ENCODE results near the gene TMEM138. TPM values are rescaled to one million over a fixed set of nuclear protein-coding genes. Genes with fewer than 3 reads are reported as not detected.
A peak's percentile ranks its signal among the peaks of the same experiment; 100 is the strongest.
"Not testable (repeated sequence)": the region's sequence is repeated elsewhere in the genome, so short reads cannot be mapped to it uniquely, and the experiment has no call there.

TMEM138 gene
- total and polyA plus RNA-seq, 2 experiments from 2014 or later = 19.0 to 50.2 TPM

- in situ Hi-C loops (cut with MboI) = no loop called here
- H3K9me3 ChIP-seq (ENCODE audit: low read depth) = no peaks in the 10 kb centered on the region
- DNase-seq = peak; percentile 80
- H3K4me1 ChIP-seq (ENCODE audit: insufficient read depth) = peaks cover 26% of the 10 kb centered on the region
- H3K27me3 ChIP-seq (replicated peaks; ENCODE audit: insufficient read depth) = no peaks in the 10 kb centered on the region
- H4K20me1 ChIP-seq (ENCODE audit: insufficient read depth) = no peaks in the 10 kb centered on the region
- TF ChIP-seq EZH2 (IDR thresholded peaks at IDR 0.05; ENCODE audit: insufficient read depth, poor library complexity, severe bottlenecking) (no peak), EZH2phosphoT487 (IDR thresholded peaks at IDR 0.05; ENCODE audit: insufficient read depth, low read depth) (no peak)
- H3F3A ChIP-seq (ENCODE audit: insufficient read depth) = peaks cover 40% of the 10 kb centered on the region
- H3K4me3 ChIP-seq = no peak overlapping the region
- peaks cover 14% of the 10 kb centered on the region; the same call in 1 of the 2 replicates for H3K36me3 ChIP-seq (ENCODE audit: low read depth)
- WGBS, 2 experiments (ENCODE audit: low coverage in 1 of 2, low lambda C conversion rate in 2 of 2, missing lambda C conversion rate in 2 of 2) = 65 to 68% methylated on average over 6 of the region's 6 CpGs
- H3K9me2 ChIP-seq (ENCODE audit: insufficient read depth) = no peaks in the 10 kb centered on the region
- H3K9ac ChIP-seq = peak overlapping the region; percentile 62
- H2AFZ ChIP-seq = no peak overlapping the region
- H3K4me2 ChIP-seq (ENCODE audit: unreplicated experiment) = peak overlapping the region; percentile 73
- H3K79me2 ChIP-seq (ENCODE audit: insufficient read depth) = no peaks in the 10 kb centered on the region
- H3K27ac ChIP-seq = peak overlapping the region; percentile 92
Measured at GRCh38 chr11:61377461-61378160, 15.4 kb downstream of the TMEM138 start.

- DNase-seq = peak; percentile 99
- Histone ChIP-seq H3K27me3 (replicated peaks; ENCODE audit: insufficient read depth) (no peaks in the 10 kb centered on the region), H3K27ac (peak overlapping the region; percentile 92), H2AFZ (peak overlapping the region; percentile 27), H3K4me3 (peak overlapping the region; percentile 45), H3K4me2 (ENCODE audit: unreplicated experiment) (peak overlapping the region; percentile 74), H3K4me1 (ENCODE audit: insufficient read depth) (peaks cover 26% of the 10 kb centered on the region), H3K36me3 (ENCODE audit: low read depth) (peaks cover 7% of the 10 kb centered on the region; the same call in 1 of the 2 replicates), H3K79me2 (ENCODE audit: insufficient read depth) (no peaks in the 10 kb centered on the region), H3K9ac (peak overlapping the region; percentile 68), H3K9me3 (ENCODE audit: low read depth) (no peaks in the 10 kb centered on the region), H4K20me1 (ENCODE audit: insufficient read depth) (no peaks in the 10 kb centered on the region), H3F3A (ENCODE audit: insufficient read depth) (peaks cover 40% of the 10 kb centered on the region), H3K9me2 (ENCODE audit: insufficient read depth) (no peaks in the 10 kb centered on the region)
- 8 to 10% methylated on average over 5 of the region's 5 CpGs for WGBS, 2 experiments (ENCODE audit: low coverage in 1 of 2, low lambda C conversion rate in 2 of 2, missing lambda C conversion rate in 2 of 2)
- in situ Hi-C loops (cut with MboI) = no loop called here
- no peak for TF ChIP-seq EZH2 (IDR thresholded peaks at IDR 0.05; ENCODE audit: insufficient read depth, poor library complexity, severe bottlenecking)
- TF ChIP-seq EZH2phosphoT487 (IDR thresholded peaks at IDR 0.05; ENCODE audit: insufficient read depth, low read depth) = no peak
Measured at GRCh38 chr11:61378713-61379313, 16.6 kb downstream of the TMEM138 start.

GRCh38 chr11:61380884-61381283, 18.7 kb downstream of the TMEM138 start:
- no peak overlapping the region for H3K27ac ChIP-seq
- DNase-seq = no peak
- no peak overlapping the region for H2AFZ ChIP-seq
- H3K9ac ChIP-seq = no peak overlapping the region
- H3K36me3 ChIP-seq (ENCODE audit: low read depth) = peaks cover 2% of the 10 kb centered on the region; the same call in 1 of the 2 replicates
- H3K4me1 ChIP-seq (ENCODE audit: insufficient read depth) = peaks cover 26% of the 10 kb centered on the region
- in situ Hi-C loops (cut with MboI) = loop anchor here (10.0 kb wide), 1 partner anchor 116 kb away; no protein-coding TSS in a partner anchor
- H3K9me3 ChIP-seq (ENCODE audit: low read depth) = no peaks in the 10 kb centered on the region
- H3F3A ChIP-seq (ENCODE audit: insufficient read depth) = peaks cover 40% of the 10 kb centered on the region
- H3K4me2 ChIP-seq (ENCODE audit: unreplicated experiment) = no peak overlapping the region
- H3K9me2 ChIP-seq (ENCODE audit: insufficient read depth) = no peaks in the 10 kb centered on the region
- no peaks in the 10 kb centered on the region for H4K20me1 ChIP-seq (ENCODE audit: insufficient read depth)
- TF ChIP-seq EZH2phosphoT487 (IDR thresholded peaks at IDR 0.05; ENCODE audit: insufficient read depth, low read depth) = no peak
- TF ChIP-seq EZH2 (IDR thresholded peaks at IDR 0.05; ENCODE audit: insufficient read depth, poor library complexity, severe bottlenecking) = no peak
- no peaks in the 10 kb centered on the region for H3K79me2 ChIP-seq (ENCODE audit: insufficient read depth)
- H3K4me3 ChIP-seq = no peak overlapping the region
- 94 to 97% methylated on average over 9 of the region's 9 CpGs for WGBS, 2 experiments (ENCODE audit: low coverage in 1 of 2, low lambda C conversion rate in 2 of 2, missing lambda C conversion rate in 2 of 2)
- no peaks in the 10 kb centered on the region for H3K27me3 ChIP-seq (replicated peaks; ENCODE audit: insufficient read depth)

- Histone ChIP-seq H3F3A (ENCODE audit: insufficient read depth) (peaks cover 13% of the 10 kb centered on the region), H3K4me1 (ENCODE audit: insufficient read depth) (peaks cover 13% of the 10 kb centered on the region)
- not testable (repeated sequence) for H3K4me3 ChIP-seq; H3K27ac ChIP-seq; H3K36me3 ChIP-seq (ENCODE audit: low read depth); H2AFZ ChIP-seq; H3K27me3 ChIP-seq (replicated peaks; ENCODE audit: insufficient read depth); H3K4me2 ChIP-seq (ENCODE audit: unreplicated experiment); H3K9ac ChIP-seq; H3K79me2 ChIP-seq (ENCODE audit: insufficient read depth); H4K20me1 ChIP-seq (ENCODE audit: insufficient read depth); DNase-seq; H3K9me3 ChIP-seq (ENCODE audit: low read depth); H3K9me2 ChIP-seq (ENCODE audit: insufficient read depth)
- in situ Hi-C loops (cut with MboI) = loop anchor here (10.0 kb wide), 1 partner anchor 119 kb away; no protein-coding TSS in a partner anchor
- 90% methylated on average over 5 of the region's 5 CpGs for WGBS, 2 experiments (ENCODE audit: low coverage in 1 of 2, low lambda C conversion rate in 2 of 2, missing lambda C conversion rate in 2 of 2)
Measured at GRCh38 chr11:61383859-61384258, 21.7 kb downstream of the TMEM138 start.

All from GM23248 (cell line).